MM.1S (cell line): ENCODE measurements around the gene SERHL2.

Experiments used
- DNase-seq: peaks from one replicate; pipeline ENCODE4 v3.0.0-alpha.2; 2015
- H2AFZ ChIP-seq: fragments of 300-600 bp; sonication (generic); 2 replicates; pipeline ENCODE4 v1.6.0; 2016; ENCODE audit warnings: antibody characterized with exemption, low read length
- H3F3A ChIP-seq: fragments of 300-600 bp; sonication (generic); 2 replicates; pipeline ENCODE4 v1.6.1; 2016; ENCODE audit warnings: mild to moderate bottlenecking, antibody characterized with exemption, low read length, moderate library complexity, mixed read lengths; ENCODE audit not compliant: insufficient read depth
- H3K27ac ChIP-seq: fragments of 300-600 bp; sonication (generic); 2 replicates; pipeline ENCODE4 v1.5.1; 2016; ENCODE audit warnings: mild to moderate bottlenecking, low read length
- H3K27me3 ChIP-seq: fragments of 300-600 bp; sonication (generic); replicated peaks from 2 replicates; pipeline ENCODE4 v1.6.0; 2016; ENCODE audit warnings: low read length; ENCODE audit not compliant: insufficient read depth
- H3K36me3 ChIP-seq: fragments of 300-600 bp; sonication (generic); replicated peaks from 2 replicates; pipeline ENCODE4 v1.6.1; 2016; ENCODE audit warnings: mild to moderate bottlenecking, low read length, mixed read lengths; ENCODE audit not compliant: insufficient read depth
- H3K4me1 ChIP-seq: fragments of 300-600 bp; sonication (generic); 2 replicates; pipeline ENCODE4 v1.6.1; 2016; ENCODE audit warnings: low read length, mixed read lengths
- H3K4me2 ChIP-seq: fragments of 300-600 bp; sonication (generic); 2 replicates; pipeline ENCODE4 v1.6.0; 2016; ENCODE audit warnings: low read depth, low read length
- H3K4me3 ChIP-seq: fragments of 300-600 bp; sonication (generic); 2 replicates; pipeline ENCODE4 v1.5.1; 2016; ENCODE audit warnings: low read length, mixed read lengths
- H3K79me2 ChIP-seq: fragments of 300-600 bp; sonication (generic); 2 replicates; pipeline ENCODE4 v1.6.1; 2016; ENCODE audit warnings: mixed run types, low read length, mixed read lengths
- H3K9ac ChIP-seq: fragments of 300-600 bp; sonication (generic); 2 replicates; pipeline ENCODE4 v1.6.1; 2016; ENCODE audit warnings: low read length, mixed read lengths
- H3K9me2 ChIP-seq: fragments of 300-600 bp; sonication (generic); replicated peaks from 2 replicates; pipeline ENCODE4 v1.6.1; 2016; ENCODE audit warnings: mild to moderate bottlenecking, low read length, mixed read lengths; ENCODE audit not compliant: insufficient read depth
- H3K9me3 ChIP-seq: fragments of 300-600 bp; sonication (generic); replicated peaks from 2 replicates; pipeline ENCODE4 v1.6.1; 2016; ENCODE audit warnings: mild to moderate bottlenecking, low read length, mixed read lengths; ENCODE audit not compliant: insufficient read depth
- H4K20me1 ChIP-seq: fragments of 300-600 bp; sonication (generic); 2 replicates; pipeline ENCODE4 v1.6.1; 2016; ENCODE audit warnings: mild to moderate bottlenecking, low read length, moderate library complexity, mixed read lengths; ENCODE audit not compliant: insufficient read depth
- EZH2 ChIP-seq: fragments of 300-600 bp; sonication (generic); optimal IDR thresholded peaks from 2 replicates; pipeline ENCODE3; 2017; ENCODE audit warnings: low read depth, mild to moderate bottlenecking, antibody characterized with exemption, low read length, mixed read lengths
- EZH2phosphoT487 ChIP-seq: fragments of 300-600 bp; sonication (generic); IDR thresholded peaks from 2 replicates; pipeline ENCODE4 v1.6.1; 2018; ENCODE audit warnings: antibody characterized with exemption, low read length
- TF ChIP-seq, protein P1 (sequence below): fragments of 300-600 bp; sonication (generic); IDR thresholded peaks from 2 replicates; pipeline ENCODE4 v1.5.1; 2016; ENCODE audit warnings: antibody characterized with exemption, low read length, mixed read lengths

SERHL2 gene

DNA sequence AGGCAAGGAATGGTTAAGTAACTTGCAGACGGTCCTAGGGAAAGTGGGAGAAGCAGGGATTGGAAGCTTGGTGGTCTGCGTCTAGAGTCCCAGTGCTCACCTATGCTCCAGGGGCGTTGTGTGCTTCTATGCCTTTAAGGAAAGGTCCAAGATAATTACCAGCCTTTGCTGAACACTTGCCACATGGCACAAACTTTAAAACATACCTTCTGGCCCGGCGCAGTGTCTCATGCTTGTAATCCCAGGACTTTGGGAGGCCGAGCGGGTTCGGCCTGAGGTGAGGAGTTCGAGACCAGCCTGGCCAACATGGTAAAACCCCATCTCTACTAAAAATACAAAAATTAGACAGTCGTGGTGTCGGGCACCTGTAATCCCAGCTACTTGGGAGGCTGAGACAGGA, 58.6 kb downstream of the SERHL2 start:
- Histone ChIP-seq H3F3A (peaks cover 16% of the 10 kb centered on the region), H3K4me1 (peaks cover 8% of the 10 kb centered on the region), H3K9me3 (no peaks in the 10 kb centered on the region), H3K9me2 (no peaks in the 10 kb centered on the region), H3K4me2 (0 out of 2 replicates have a peak overlapping the region, but pooled peaks have one; percentile 80), H4K20me1 (peaks cover 18% of the 10 kb centered on the region), H3K36me3 (no peaks in the 10 kb centered on the region; the same call in 1 of the 2 replicates), H3K4me3 (no peak overlapping the region), H2AFZ (no peak overlapping the region), H3K27ac (no peak overlapping the region), H3K79me2 (peaks cover 70% of the 10 kb centered on the region), H3K27me3 (no peaks in the 10 kb centered on the region), H3K9ac (no peak overlapping the region)
- DNase-seq: no peak
- TF ChIP-seq EZH2phosphoT487 (no peak), EZH2 (no peak)
- TF ChIP-seq, protein P1, sequence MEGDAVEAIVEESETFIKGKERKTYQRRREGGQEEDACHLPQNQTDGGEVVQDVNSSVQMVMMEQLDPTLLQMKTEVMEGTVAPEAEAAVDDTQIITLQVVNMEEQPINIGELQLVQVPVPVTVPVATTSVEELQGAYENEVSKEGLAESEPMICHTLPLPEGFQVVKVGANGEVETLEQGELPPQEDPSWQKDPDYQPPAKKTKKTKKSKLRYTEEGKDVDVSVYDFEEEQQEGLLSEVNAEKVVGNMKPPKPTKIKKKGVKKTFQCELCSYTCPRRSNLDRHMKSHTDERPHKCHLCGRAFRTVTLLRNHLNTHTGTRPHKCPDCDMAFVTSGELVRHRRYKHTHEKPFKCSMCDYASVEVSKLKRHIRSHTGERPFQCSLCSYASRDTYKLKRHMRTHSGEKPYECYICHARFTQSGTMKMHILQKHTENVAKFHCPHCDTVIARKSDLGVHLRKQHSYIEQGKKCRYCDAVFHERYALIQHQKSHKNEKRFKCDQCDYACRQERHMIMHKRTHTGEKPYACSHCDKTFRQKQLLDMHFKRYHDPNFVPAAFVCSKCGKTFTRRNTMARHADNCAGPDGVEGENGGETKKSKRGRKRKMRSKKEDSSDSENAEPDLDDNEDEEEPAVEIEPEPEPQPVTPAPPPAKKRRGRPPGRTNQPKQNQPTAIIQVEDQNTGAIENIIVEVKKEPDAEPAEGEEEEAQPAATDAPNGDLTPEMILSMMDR: no peak

DNA sequence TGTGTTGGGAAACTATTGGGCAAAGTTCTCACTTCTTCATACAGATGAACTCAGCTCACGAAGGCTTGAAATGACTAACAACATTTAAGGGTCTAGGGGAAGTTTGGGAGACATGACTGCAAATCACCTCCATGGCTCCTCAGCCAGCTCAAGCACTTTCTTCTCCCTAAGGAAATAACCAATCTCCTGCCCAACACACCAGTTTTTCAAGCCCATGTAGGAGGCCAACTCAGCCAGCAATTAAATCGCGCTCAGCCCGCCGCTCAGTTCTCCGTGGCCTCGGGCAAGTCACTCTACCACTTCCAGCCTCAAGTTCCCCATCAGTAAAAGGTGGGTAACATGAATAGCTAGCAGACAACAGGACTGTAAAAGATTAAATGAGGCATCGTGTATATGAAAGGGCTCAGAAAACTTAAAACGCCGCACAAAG, 60.1 kb downstream of the SERHL2 start:
- Histone ChIP-seq H3K4me3 (peak overlapping the region; percentile 94), H3K9me3 (no peaks in the 10 kb centered on the region), H3K27ac (peak overlapping the region; percentile 92), H3K9ac (peak overlapping the region; percentile 77), H3K4me1 (peaks cover 8% of the 10 kb centered on the region), H4K20me1 (peaks cover 18% of the 10 kb centered on the region), H3K9me2 (no peaks in the 10 kb centered on the region), H3F3A (peaks cover 16% of the 10 kb centered on the region), H3K27me3 (no peaks in the 10 kb centered on the region), H3K79me2 (peaks cover 55% of the 10 kb centered on the region), H3K36me3 (no peaks in the 10 kb centered on the region; the same call in 1 of the 2 replicates), H2AFZ (peak overlapping the region; percentile 36; the same call in 1 of the 2 replicates), H3K4me2 (peak overlapping the region; percentile 80)
- DNase-seq: no peak
- TF ChIP-seq, protein P1: no peak
- no peak for TF ChIP-seq EZH2phosphoT487
- no peak for TF ChIP-seq EZH2

DNA sequence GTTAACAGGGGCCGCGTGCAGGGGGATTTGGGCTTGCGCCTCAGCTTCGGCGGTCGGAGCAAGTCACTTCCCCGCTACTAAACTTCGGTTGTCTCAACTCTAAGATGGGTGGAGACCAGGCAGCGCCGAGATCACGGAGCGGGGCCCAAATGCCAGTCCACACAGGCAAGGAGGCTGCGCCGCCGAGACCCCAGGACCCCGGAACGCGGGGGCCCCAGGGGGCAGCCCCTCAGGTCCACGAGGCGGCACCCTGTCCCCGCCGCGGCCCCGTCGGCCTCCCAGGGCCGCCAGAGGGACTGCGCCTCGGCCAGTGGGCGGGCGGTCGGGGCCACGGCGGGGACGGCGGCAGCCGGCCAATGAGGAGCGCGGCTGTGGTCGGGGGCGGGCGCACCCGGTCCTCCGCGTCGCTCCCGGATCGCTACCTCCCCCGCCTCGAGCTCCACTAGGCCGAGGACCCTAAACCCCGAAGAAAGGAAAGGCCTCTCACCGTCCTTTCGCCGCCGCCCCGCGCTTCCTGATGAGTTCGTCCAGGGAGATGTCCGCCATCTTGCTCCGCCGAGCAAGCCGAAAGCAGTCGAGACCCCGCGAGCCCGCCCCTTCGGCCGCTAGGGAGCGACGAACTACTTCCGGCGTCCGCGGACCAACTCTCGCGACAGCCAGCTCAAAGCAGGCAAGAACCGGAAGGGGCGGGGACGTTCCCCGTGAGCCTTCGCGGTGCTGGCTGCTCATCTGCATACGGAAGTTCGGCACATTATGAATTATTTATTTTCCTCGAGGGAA, 60.7 kb downstream of the SERHL2 start, which contains the start of gene POLDIP3:
Gene POLDIP3 (minus strand): TSS at position 572 of the 780 bp plus-strand sequence. CDS start 26 bp downstream, at position 546.
- Histone ChIP-seq H3K27me3 (no peaks in the 10 kb centered on the region), H4K20me1 (peaks cover 18% of the 10 kb centered on the region), H3K4me2 (peak within 1 kb of the TSS; percentile 80), H3K36me3 (no peaks in the 10 kb centered on the region; the same call in 1 of the 2 replicates), H3K4me3 (peak within 1 kb of the TSS; percentile 94), H3K9ac (peak within 1 kb of the TSS; percentile 77), H3F3A (peaks cover 16% of the 10 kb centered on the region), H3K79me2 (peaks cover 48% of the 10 kb centered on the region), H3K27ac (peak within 1 kb of the TSS; percentile 92), H3K4me1 (peaks cover 8% of the 10 kb centered on the region), H2AFZ (peak within 1 kb of the TSS; percentile 36), H3K9me2 (no peaks in the 10 kb centered on the region), H3K9me3 (no peaks in the 10 kb centered on the region)
- TF ChIP-seq, protein P1: peak; percentile 16; the same call in 1 of the 2 replicates
- TF ChIP-seq EZH2phosphoT487: no peak
- peak; percentile 98 for DNase-seq
